ENCODE measurements around the gene NFIC.

The NFIC gene

GRCh38 chr19:3500429-3501101 is 134.2 kb downstream of the NFIC start, which contains the start of gene DOHH:
Gene DOHH (minus strand): TSS chr19:3500674. CDS start chr19:3496814, 3,860 bp downstream.
- Histone ChIP-seq H3K79me2 (ENCODE audit: low read length) (peaks cover 42% of the 10 kb centered on the region), H3K9ac (ENCODE audit: low read length) (peak within 1 kb of the TSS; percentile 89), H3K4me3 (ENCODE audit: low read length) (peak within 1 kb of the TSS; percentile 93), H3K36me3 (replicated peaks; ENCODE audit: insufficient read depth, low read length) (no peaks in the 10 kb centered on the region), H3K27me3 (replicated peaks; ENCODE audit: insufficient read depth, low read length) (no peaks in the 10 kb centered on the region), H3F3A (ENCODE audit: insufficient read depth, low read length) (no peaks in the 10 kb centered on the region), H3K27ac (ENCODE audit: low read length) (peak within 1 kb of the TSS; percentile 79), H3K4me2 (ENCODE audit: low read depth, low read length) (peak within 1 kb of the TSS; percentile 95), H4K20me1 (ENCODE audit: insufficient read depth, low read length) (no peaks in the 10 kb centered on the region), H2AFZ (ENCODE audit: low read length) (peak within 1 kb of the TSS; percentile 69), H3K9me2 (replicated peaks; ENCODE audit: insufficient read depth, low read length) (no peaks in the 10 kb centered on the region), H3K4me1 (ENCODE audit: low read length) (0 out of 2 replicates have a peak, but pooled peaks cover 10% of the 10 kb centered on the region), H3K9me3 (replicated peaks; ENCODE audit: insufficient read depth, low read length) (no peaks in the 10 kb centered on the region)
- TF ChIP-seq CTCF (IDR thresholded peaks at IDR 0.05; ENCODE audit: low read length) (no peak), EZH2 (optimal IDR thresholded peaks at IDR 0.05; ENCODE audit: low read depth, low read length) (no peak), EZH2phosphoT487 (IDR thresholded peaks at IDR 0.05; ENCODE audit: low read length) (no peak)
- peak; percentile 100 for DNase-seq

GRCh38 chr19:3501780-3502179 is 135.4 kb downstream of the NFIC start:
- no peak for TF ChIP-seq CTCF (IDR thresholded peaks at IDR 0.05; ENCODE audit: low read length)
- no peak for TF ChIP-seq EZH2 (optimal IDR thresholded peaks at IDR 0.05; ENCODE audit: low read depth, low read length)
- no peak for TF ChIP-seq EZH2phosphoT487 (IDR thresholded peaks at IDR 0.05; ENCODE audit: low read length)
- Histone ChIP-seq H2AFZ (ENCODE audit: low read length) (no peak overlapping the region), H3K27me3 (replicated peaks; ENCODE audit: insufficient read depth, low read length) (no peaks in the 10 kb centered on the region), H3K4me2 (ENCODE audit: low read depth, low read length) (no peak overlapping the region), H3K9me3 (replicated peaks; ENCODE audit: insufficient read depth, low read length) (no peaks in the 10 kb centered on the region), H3F3A (ENCODE audit: insufficient read depth, low read length) (no peaks in the 10 kb centered on the region), H3K4me1 (ENCODE audit: low read length) (0 out of 2 replicates have a peak, but pooled peaks cover 10% of the 10 kb centered on the region), H4K20me1 (ENCODE audit: insufficient read depth, low read length) (no peaks in the 10 kb centered on the region), H3K9ac (ENCODE audit: low read length) (no peak overlapping the region), H3K27ac (ENCODE audit: low read length) (no peak overlapping the region), H3K79me2 (ENCODE audit: low read length) (peaks cover 43% of the 10 kb centered on the region), H3K9me2 (replicated peaks; ENCODE audit: insufficient read depth, low read length) (no peaks in the 10 kb centered on the region), H3K4me3 (ENCODE audit: low read length) (no peak overlapping the region), H3K36me3 (replicated peaks; ENCODE audit: insufficient read depth, low read length) (no peaks in the 10 kb centered on the region)
- no peak for DNase-seq

GRCh38 chr19:3503036-3503572 is 136.7 kb downstream of the NFIC start:
- H3F3A ChIP-seq (ENCODE audit: insufficient read depth, low read length) = no peaks in the 10 kb centered on the region
- H3K9me3 ChIP-seq (replicated peaks; ENCODE audit: insufficient read depth, low read length) = no peaks in the 10 kb centered on the region
- no peak overlapping the region for H3K4me2 ChIP-seq (ENCODE audit: low read depth, low read length)
- no peak for DNase-seq
- TF ChIP-seq EZH2phosphoT487 (IDR thresholded peaks at IDR 0.05; ENCODE audit: low read length) (no peak), CTCF (IDR thresholded peaks at IDR 0.05; ENCODE audit: low read length) (no peak), EZH2 (optimal IDR thresholded peaks at IDR 0.05; ENCODE audit: low read depth, low read length) (no peak)
- H3K27me3 ChIP-seq (replicated peaks; ENCODE audit: insufficient read depth, low read length) = no peaks in the 10 kb centered on the region
- peaks cover 43% of the 10 kb centered on the region for H3K79me2 ChIP-seq (ENCODE audit: low read length)
- no peaks in the 10 kb centered on the region for H4K20me1 ChIP-seq (ENCODE audit: insufficient read depth, low read length)
- H3K9me2 ChIP-seq (replicated peaks; ENCODE audit: insufficient read depth, low read length) = no peaks in the 10 kb centered on the region
- no peak overlapping the region for H3K4me3 ChIP-seq (ENCODE audit: low read length)
- H3K36me3 ChIP-seq (replicated peaks; ENCODE audit: insufficient read depth, low read length) = no peaks in the 10 kb centered on the region
- H3K27ac ChIP-seq (ENCODE audit: low read length) = no peak overlapping the region
- no peak overlapping the region for H2AFZ ChIP-seq (ENCODE audit: low read length)
- peaks cover 16% of the 10 kb centered on the region for H3K4me1 ChIP-seq (ENCODE audit: low read length)
- H3K9ac ChIP-seq (ENCODE audit: low read length) = no peak overlapping the region

All from MM.1S (cell line).